NB4 (cell line): Measurements from ENCODE around the gene SATB2.
A peak's percentile ranks its signal among the peaks of the same experiment; 100 is the strongest.

Experiments used
- POLR2A ChIP-seq: IDR thresholded peaks from 2 replicates; pipeline ENCODE4 v1.6.1; 2011; ENCODE audit warnings: mild to moderate bottlenecking; ENCODE audit not compliant: insufficient read length; ENCODE audit errors: extremely low read depth
- TF ChIP-seq, protein P1 (sequence below): IDR thresholded peaks from one replicate; pipeline ENCODE4 v1.5.1; 2012; ENCODE audit warnings: low read depth, low read length
- TF ChIP-seq, protein P2 (sequence below): IDR thresholded peaks from 2 replicates; pipeline ENCODE4 v1.6.1; 2011; ENCODE audit warnings: low read depth, low read length

- TF ChIP-seq, protein P1, sequence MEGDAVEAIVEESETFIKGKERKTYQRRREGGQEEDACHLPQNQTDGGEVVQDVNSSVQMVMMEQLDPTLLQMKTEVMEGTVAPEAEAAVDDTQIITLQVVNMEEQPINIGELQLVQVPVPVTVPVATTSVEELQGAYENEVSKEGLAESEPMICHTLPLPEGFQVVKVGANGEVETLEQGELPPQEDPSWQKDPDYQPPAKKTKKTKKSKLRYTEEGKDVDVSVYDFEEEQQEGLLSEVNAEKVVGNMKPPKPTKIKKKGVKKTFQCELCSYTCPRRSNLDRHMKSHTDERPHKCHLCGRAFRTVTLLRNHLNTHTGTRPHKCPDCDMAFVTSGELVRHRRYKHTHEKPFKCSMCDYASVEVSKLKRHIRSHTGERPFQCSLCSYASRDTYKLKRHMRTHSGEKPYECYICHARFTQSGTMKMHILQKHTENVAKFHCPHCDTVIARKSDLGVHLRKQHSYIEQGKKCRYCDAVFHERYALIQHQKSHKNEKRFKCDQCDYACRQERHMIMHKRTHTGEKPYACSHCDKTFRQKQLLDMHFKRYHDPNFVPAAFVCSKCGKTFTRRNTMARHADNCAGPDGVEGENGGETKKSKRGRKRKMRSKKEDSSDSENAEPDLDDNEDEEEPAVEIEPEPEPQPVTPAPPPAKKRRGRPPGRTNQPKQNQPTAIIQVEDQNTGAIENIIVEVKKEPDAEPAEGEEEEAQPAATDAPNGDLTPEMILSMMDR = no peak
- TF ChIP-seq POLR2A = peak; percentile 11
- TF ChIP-seq, protein P2, sequence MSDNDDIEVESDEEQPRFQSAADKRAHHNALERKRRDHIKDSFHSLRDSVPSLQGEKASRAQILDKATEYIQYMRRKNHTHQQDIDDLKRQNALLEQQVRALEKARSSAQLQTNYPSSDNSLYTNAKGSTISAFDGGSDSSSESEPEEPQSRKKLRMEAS = no peak
Measured at GRCh38 chr2:199457147-199458008, at the start of gene SATB2.
